ENCODE data around the gene TFDP1.

Gene TFDP1

GRCh38 chr13:113548778-113549621 lies 35.6 kb upstream of the TFDP1 start:
- no peak overlapping the region for H3K27ac ChIP-seq (ENCODE audit: insufficient read depth, low read length, poor library complexity, severe bottlenecking)
- DNase-seq = no peak
- H3K36me3 ChIP-seq (ENCODE audit: control insufficient read depth, insufficient read depth, low read length) = peaks cover 23% of the 10 kb centered on the region
- H3K4me1 ChIP-seq (ENCODE audit: control insufficient read depth, insufficient read depth, low read length, poor library complexity, severe bottlenecking) = no peaks in the 10 kb centered on the region
- H3K27me3 ChIP-seq (replicated peaks; ENCODE audit: control insufficient read depth, insufficient read depth, low read length, poor library complexity, severe bottlenecking) = no peaks in the 10 kb centered on the region
- no peak overlapping the region for H3K4me3 ChIP-seq (ENCODE audit: insufficient read depth, low read depth, low read length, poor library complexity, severe bottlenecking)
- no peaks in the 10 kb centered on the region for H3K9me3 ChIP-seq (ENCODE audit: control insufficient read depth, low read length)

DNA sequence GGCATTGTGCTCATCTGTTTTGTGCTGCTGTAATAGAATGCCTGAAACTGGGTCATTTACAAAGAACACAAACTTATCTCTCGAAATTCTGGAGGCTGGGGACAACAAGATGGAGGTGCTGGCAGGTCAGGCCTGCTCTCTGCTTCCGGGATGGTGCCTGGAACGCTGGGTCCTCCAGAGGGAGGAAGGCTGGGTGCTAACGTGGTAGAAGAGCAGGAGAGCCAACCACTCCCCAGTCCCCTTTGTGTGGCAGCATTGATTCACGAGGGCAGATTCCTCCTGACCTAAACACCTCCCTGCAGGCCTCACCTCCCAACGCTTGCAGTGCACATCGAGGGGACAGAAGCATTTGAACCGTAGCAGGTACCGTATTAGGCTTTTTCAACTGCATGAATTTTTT lies 34.1 kb upstream of the TFDP1 start:
- no peak for DNase-seq
- no peak overlapping the region for H3K4me3 ChIP-seq (ENCODE audit: insufficient read depth, low read depth, low read length, poor library complexity, severe bottlenecking)
- no peak overlapping the region for H3K27ac ChIP-seq (ENCODE audit: insufficient read depth, low read length, poor library complexity, severe bottlenecking)
- no peaks in the 10 kb centered on the region for H3K4me1 ChIP-seq (ENCODE audit: control insufficient read depth, insufficient read depth, low read length, poor library complexity, severe bottlenecking)
- H3K36me3 ChIP-seq (ENCODE audit: control insufficient read depth, insufficient read depth, low read length) = peaks cover 23% of the 10 kb centered on the region
- H3K9me3 ChIP-seq (ENCODE audit: control insufficient read depth, low read length) = no peaks in the 10 kb centered on the region
- no peaks in the 10 kb centered on the region for H3K27me3 ChIP-seq (replicated peaks; ENCODE audit: control insufficient read depth, insufficient read depth, low read length, poor library complexity, severe bottlenecking)

DNA sequence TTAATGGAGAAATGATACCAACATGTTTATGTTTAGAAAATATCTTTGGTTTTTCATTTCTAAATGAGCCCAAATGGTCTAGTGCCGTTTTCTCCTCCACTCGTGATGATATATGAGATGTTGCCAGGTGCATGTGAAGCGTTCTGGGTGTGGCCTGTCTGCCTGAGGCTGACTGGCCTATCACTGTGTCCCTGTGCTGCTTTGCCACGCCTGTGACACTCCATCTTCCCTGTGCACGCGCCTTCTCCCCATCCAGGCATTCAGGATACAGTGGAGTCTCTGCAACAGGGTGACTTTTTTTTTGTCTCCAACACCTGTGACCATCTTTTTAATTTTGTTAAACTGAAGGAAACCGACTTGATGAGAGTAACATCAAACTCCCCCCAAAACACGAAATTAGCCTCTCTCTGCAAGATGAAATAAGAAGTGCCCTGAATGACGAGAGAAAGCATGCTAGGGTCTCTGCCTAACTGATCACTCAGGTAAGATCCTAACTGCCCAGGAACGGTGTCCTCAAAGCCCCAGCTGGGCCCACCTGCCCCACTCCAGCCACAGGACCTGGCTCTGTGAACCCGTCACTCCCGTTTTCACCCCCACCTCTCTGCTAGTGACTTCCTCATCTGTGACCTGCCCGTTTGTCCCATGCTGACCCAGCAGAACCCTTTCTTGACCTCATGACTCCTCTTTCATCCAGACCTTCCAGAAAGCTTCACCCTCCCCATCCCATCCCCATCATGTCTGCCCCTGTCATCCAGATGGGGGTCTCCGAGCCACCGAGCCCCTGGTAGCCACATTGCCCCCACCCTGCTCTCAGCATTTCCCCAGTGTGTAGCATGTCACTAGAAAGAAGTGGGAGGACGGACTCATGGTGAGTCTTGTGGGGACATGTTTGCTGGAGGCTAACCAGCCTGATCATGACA lies 33.2 kb upstream of the TFDP1 start:
- no peaks in the 10 kb centered on the region for H3K4me1 ChIP-seq (ENCODE audit: control insufficient read depth, insufficient read depth, low read length, poor library complexity, severe bottlenecking)
- H3K27ac ChIP-seq (ENCODE audit: insufficient read depth, low read length, poor library complexity, severe bottlenecking) = no peak overlapping the region
- H3K36me3 ChIP-seq (ENCODE audit: control insufficient read depth, insufficient read depth, low read length) = peaks cover 23% of the 10 kb centered on the region
- no peak for DNase-seq
- no peaks in the 10 kb centered on the region for H3K27me3 ChIP-seq (replicated peaks; ENCODE audit: control insufficient read depth, insufficient read depth, low read length, poor library complexity, severe bottlenecking)
- H3K9me3 ChIP-seq (ENCODE audit: control insufficient read depth, low read length) = no peaks in the 10 kb centered on the region
- H3K4me3 ChIP-seq (ENCODE audit: insufficient read depth, low read depth, low read length, poor library complexity, severe bottlenecking) = no peak overlapping the region

- H3K27me3 ChIP-seq (replicated peaks; ENCODE audit: control insufficient read depth, insufficient read depth, low read length, poor library complexity, severe bottlenecking) = no peaks in the 10 kb centered on the region
- H3K27ac ChIP-seq (ENCODE audit: insufficient read depth, low read length, poor library complexity, severe bottlenecking) = no peak overlapping the region
- no peak overlapping the region for H3K4me3 ChIP-seq (ENCODE audit: insufficient read depth, low read depth, low read length, poor library complexity, severe bottlenecking)
- peaks cover 23% of the 10 kb centered on the region for H3K36me3 ChIP-seq (ENCODE audit: control insufficient read depth, insufficient read depth, low read length)
- H3K9me3 ChIP-seq (ENCODE audit: control insufficient read depth, low read length) = no peaks in the 10 kb centered on the region
- DNase-seq = no peak
- H3K4me1 ChIP-seq (ENCODE audit: control insufficient read depth, insufficient read depth, low read length, poor library complexity, severe bottlenecking) = no peaks in the 10 kb centered on the region
These were observed 32.5 kb upstream of the TFDP1 start for GRCh38 chr13:113552079-113552478.

DNA sequence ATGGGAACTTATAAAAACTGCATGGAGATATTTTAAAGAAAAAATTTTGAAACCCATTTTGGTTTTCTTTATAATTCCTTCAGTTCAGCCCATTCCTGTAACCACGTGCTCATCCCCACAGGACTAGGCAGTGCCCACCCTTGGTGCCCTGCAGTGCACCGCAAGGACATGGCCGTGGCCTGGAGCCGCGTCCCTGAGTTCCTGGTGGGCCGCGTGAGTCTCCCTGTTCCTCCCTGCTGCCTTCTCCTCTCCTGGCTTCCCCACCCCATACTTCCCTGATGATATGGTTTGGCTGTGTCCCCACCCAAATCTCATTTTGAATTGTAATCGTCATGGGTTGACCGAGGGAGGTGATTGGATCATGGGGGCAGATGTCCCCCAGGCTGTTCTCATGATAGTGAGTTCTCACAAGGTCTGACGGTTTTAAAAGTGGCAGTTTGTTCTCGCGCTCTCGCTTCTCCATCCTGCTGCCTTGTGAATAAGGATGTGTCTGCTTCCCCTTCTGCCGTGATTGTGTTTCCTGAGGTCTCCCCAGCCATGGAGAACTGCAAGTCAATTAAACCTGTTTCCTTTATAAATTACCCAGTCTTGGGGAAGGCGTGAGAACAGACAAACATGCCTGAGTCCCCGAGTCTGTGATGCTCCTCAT lies 31.6 kb upstream of the TFDP1 start:
- H3K27me3 ChIP-seq (replicated peaks; ENCODE audit: control insufficient read depth, insufficient read depth, low read length, poor library complexity, severe bottlenecking) = no peaks in the 10 kb centered on the region
- H3K36me3 ChIP-seq (ENCODE audit: control insufficient read depth, insufficient read depth, low read length) = peaks cover 18% of the 10 kb centered on the region
- H3K9me3 ChIP-seq (ENCODE audit: control insufficient read depth, low read length) = no peaks in the 10 kb centered on the region
- no peaks in the 10 kb centered on the region for H3K4me1 ChIP-seq (ENCODE audit: control insufficient read depth, insufficient read depth, low read length, poor library complexity, severe bottlenecking)
- H3K4me3 ChIP-seq (ENCODE audit: insufficient read depth, low read depth, low read length, poor library complexity, severe bottlenecking) = no peak overlapping the region
- no peak overlapping the region for H3K27ac ChIP-seq (ENCODE audit: insufficient read depth, low read length, poor library complexity, severe bottlenecking)
- DNase-seq = no peak

DNA sequence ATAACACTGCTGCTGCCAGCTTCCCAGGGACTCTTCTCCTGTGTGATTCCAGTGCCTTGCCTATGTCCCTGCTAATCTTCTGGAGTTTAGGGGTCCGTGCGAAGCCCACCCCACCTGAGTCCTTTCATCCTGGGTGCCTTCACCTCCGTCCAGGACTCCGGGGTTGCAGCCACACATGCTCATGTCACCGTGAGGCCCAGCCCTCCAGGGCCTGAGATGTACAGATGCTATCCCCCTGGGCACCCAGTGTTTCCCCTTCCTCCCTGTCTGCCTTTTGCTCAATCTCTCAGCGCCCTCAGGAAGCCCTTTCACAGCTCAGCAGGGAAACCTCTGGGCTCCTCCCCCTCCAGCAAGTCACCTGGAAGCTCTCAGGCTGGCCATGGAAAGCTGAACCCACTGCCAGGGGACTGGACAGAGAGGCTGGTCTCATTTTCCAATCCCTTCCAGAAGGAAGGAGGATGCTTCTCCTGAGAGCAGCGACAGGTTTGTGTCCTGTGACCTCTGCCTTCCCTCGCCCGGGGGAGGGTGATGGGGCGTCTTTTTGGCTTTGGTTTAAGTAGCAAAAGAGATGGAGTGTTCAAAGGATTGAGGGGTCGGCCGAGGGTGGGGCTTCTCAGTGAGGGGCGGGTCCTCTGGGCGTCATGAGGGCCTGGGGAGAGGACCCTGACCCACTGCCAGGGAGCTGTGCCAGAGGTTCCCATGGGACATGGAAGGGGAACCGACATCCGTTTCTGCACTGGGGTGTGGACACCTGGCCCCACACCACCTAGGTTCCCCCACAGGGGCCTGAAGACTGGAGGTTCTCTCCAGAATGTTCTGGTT lies 30.8 kb upstream of the TFDP1 start:
- Histone ChIP-seq H3K4me3 (ENCODE audit: insufficient read depth, low read depth, low read length, poor library complexity, severe bottlenecking) (no peak overlapping the region), H3K9me3 (ENCODE audit: control insufficient read depth, low read length) (no peaks in the 10 kb centered on the region), H3K36me3 (ENCODE audit: control insufficient read depth, insufficient read depth, low read length) (peaks cover 14% of the 10 kb centered on the region), H3K4me1 (ENCODE audit: control insufficient read depth, insufficient read depth, low read length, poor library complexity, severe bottlenecking) (no peaks in the 10 kb centered on the region), H3K27ac (ENCODE audit: insufficient read depth, low read length, poor library complexity, severe bottlenecking) (no peak overlapping the region), H3K27me3 (replicated peaks; ENCODE audit: control insufficient read depth, insufficient read depth, low read length, poor library complexity, severe bottlenecking) (no peaks in the 10 kb centered on the region)
- DNase-seq = no peak

DNA sequence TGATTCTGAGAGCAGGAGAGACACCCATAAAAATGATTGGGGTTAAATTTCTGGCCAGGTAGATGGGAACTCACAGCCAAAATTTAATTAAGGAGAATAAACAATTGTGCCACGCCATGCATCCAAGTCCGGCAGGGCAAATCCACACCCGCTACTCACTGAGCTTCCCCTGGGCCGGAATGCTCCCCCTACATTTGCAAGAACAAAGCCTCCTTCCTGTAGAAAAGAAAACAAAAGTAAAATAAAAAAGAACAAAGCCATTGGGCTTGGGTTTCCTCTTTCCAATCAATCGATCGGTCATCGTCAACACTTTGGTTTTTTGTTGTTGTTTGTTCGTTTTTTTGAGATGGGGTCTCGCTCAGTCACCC lies 30.2 kb upstream of the TFDP1 start:
- Histone ChIP-seq H3K36me3 (ENCODE audit: control insufficient read depth, insufficient read depth, low read length) (peaks cover 14% of the 10 kb centered on the region), H3K4me3 (ENCODE audit: insufficient read depth, low read depth, low read length, poor library complexity, severe bottlenecking) (no peak overlapping the region), H3K9me3 (ENCODE audit: control insufficient read depth, low read length) (no peaks in the 10 kb centered on the region), H3K4me1 (ENCODE audit: control insufficient read depth, insufficient read depth, low read length, poor library complexity, severe bottlenecking) (no peaks in the 10 kb centered on the region), H3K27ac (ENCODE audit: insufficient read depth, low read length, poor library complexity, severe bottlenecking) (no peak overlapping the region), H3K27me3 (replicated peaks; ENCODE audit: control insufficient read depth, insufficient read depth, low read length, poor library complexity, severe bottlenecking) (no peaks in the 10 kb centered on the region)
- DNase-seq = no peak

- no peak for DNase-seq
- H3K4me3 ChIP-seq (ENCODE audit: insufficient read depth, low read depth, low read length, poor library complexity, severe bottlenecking) = no peak overlapping the region
- H3K4me1 ChIP-seq (ENCODE audit: control insufficient read depth, insufficient read depth, low read length, poor library complexity, severe bottlenecking) = no peaks in the 10 kb centered on the region
- no peaks in the 10 kb centered on the region for H3K9me3 ChIP-seq (ENCODE audit: control insufficient read depth, low read length)
- H3K27ac ChIP-seq (ENCODE audit: insufficient read depth, low read length, poor library complexity, severe bottlenecking) = no peak overlapping the region
- H3K27me3 ChIP-seq (replicated peaks; ENCODE audit: control insufficient read depth, insufficient read depth, low read length, poor library complexity, severe bottlenecking) = no peaks in the 10 kb centered on the region
- H3K36me3 ChIP-seq (ENCODE audit: control insufficient read depth, insufficient read depth, low read length) = peaks cover 14% of the 10 kb centered on the region
These were observed 29.4 kb upstream of the TFDP1 start for GRCh38 chr13:113555141-113555540.

GRCh38 chr13:113557013-113557412 lies 27.5 kb upstream of the TFDP1 start:
- Histone ChIP-seq H3K9me3 (ENCODE audit: control insufficient read depth, low read length) (no peaks in the 10 kb centered on the region), H3K27me3 (replicated peaks; ENCODE audit: control insufficient read depth, insufficient read depth, low read length, poor library complexity, severe bottlenecking) (no peaks in the 10 kb centered on the region), H3K27ac (ENCODE audit: insufficient read depth, low read length, poor library complexity, severe bottlenecking) (no peak overlapping the region), H3K4me3 (ENCODE audit: insufficient read depth, low read depth, low read length, poor library complexity, severe bottlenecking) (no peak overlapping the region), H3K36me3 (ENCODE audit: control insufficient read depth, insufficient read depth, low read length) (no peaks in the 10 kb centered on the region), H3K4me1 (ENCODE audit: control insufficient read depth, insufficient read depth, low read length, poor library complexity, severe bottlenecking) (no peaks in the 10 kb centered on the region)
- no peak for DNase-seq
